PFSK-1 (cell line): ENCODE measurements around the gene CCDC136.
A peak's percentile ranks its signal among the peaks of the same experiment; 100 is the strongest.

ENCODE experiments used
- FOXP2 ChIP-seq: optimal IDR thresholded peaks from 2 replicates; pipeline ENCODE3; 2011; ENCODE audit warnings: borderline replicate concordance, control low read depth, inconsistent platforms; ENCODE audit not compliant: insufficient read depth; ENCODE audit errors: extremely low read length, extremely low read depth
- POLR2AphosphoS5 ChIP-seq: IDR thresholded peaks from 2 replicates; pipeline ENCODE4 v1.6.1; 2012; ENCODE audit warnings: low read depth, mild to moderate bottlenecking, control low read depth, low read length, moderate library complexity
- REST ChIP-seq, 2 experiments: IDR thresholded peaks; 2 replicates each; pipeline versions ENCODE4 v1.6.1 to v1.8.0; 2011 to 2012; ENCODE audit warnings: low read depth in 2 of 2, low read length in 2 of 2, control low read depth in 1 of 2, inconsistent platforms in 1 of 2, mild to moderate bottlenecking in 1 of 2, moderate library complexity in 1 of 2; ENCODE audit not compliant: insufficient read depth in 1 of 2
- SIN3A ChIP-seq: IDR thresholded peaks from 2 replicates; pipeline ENCODE4 v1.6.1; 2012; ENCODE audit warnings: mild to moderate bottlenecking, low read length, moderate library complexity, borderline replicate concordance; ENCODE audit not compliant: insufficient read depth
- TAF1 ChIP-seq: IDR thresholded peaks from 2 replicates; pipeline ENCODE4 v1.6.1; 2012; ENCODE audit warnings: low read length, control low read depth, borderline replicate concordance; ENCODE audit not compliant: insufficient read depth

The CCDC136 gene

GRCh38 chr7:128860158-128861073 lies 68.6 kb downstream of the CCDC136 start:
- no peak for TF ChIP-seq SIN3A
- no peak; the same call in 1 of the 2 replicates for TF ChIP-seq POLR2AphosphoS5

DNA sequence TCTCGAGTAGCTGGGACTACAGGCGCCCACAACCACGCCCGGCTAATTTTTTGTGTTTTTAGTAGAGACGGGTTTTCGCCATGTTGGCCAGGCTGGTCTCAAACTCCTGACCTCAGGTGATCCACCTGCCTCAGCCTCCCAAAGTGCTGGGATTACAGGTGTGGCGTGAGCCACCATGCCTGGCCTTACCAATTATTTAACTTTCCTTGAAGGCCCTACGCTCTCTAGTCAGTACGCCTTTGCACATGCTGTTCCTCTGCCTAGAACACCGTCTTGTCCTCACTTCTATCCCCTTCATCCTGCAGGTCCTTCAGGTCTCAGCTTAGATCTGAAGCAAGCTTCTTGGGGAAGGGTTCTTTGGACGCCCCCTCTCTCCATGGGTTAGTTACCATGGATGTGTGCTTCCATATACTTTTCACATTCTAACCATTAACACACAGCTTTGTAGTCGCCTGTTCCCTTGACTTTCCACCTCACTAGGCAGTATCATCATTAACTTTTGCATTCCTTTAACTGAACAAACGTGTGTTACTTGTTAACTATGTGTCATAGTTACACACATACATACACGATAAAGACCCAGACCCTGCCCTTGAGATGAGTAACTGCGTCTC lies 70.3 kb downstream of the CCDC136 start:
- TF ChIP-seq REST (IDR thresholded peaks at IDR 0.05; ENCODE audit: insufficient read depth in 1 of 2, low read depth in 2 of 2, low read length in 2 of 2), result no peak
- no peak for TF ChIP-seq FOXP2
- no peak for TF ChIP-seq TAF1
- TF ChIP-seq SIN3A, result no peak
- no peak for TF ChIP-seq POLR2AphosphoS5

- TF ChIP-seq POLR2AphosphoS5 (peak; percentile 74), REST (IDR thresholded peaks at IDR 0.05; ENCODE audit: insufficient read depth in 1 of 2, low read depth in 2 of 2, low read length in 2 of 2) (no peak), FOXP2 (peak; percentile 61), TAF1 (peak; percentile 53; the same call in 1 of the 2 replicates), SIN3A (no peak)
These were observed 71.0 kb downstream of the CCDC136 start, which contains the start of gene ATP6V1F for GRCh38 chr7:128862571-128863432. TSS of gene ATP6V1F (plus strand) at chr7:128862856. CDS start at chr7:128862905, 49 bp downstream.

DNA sequence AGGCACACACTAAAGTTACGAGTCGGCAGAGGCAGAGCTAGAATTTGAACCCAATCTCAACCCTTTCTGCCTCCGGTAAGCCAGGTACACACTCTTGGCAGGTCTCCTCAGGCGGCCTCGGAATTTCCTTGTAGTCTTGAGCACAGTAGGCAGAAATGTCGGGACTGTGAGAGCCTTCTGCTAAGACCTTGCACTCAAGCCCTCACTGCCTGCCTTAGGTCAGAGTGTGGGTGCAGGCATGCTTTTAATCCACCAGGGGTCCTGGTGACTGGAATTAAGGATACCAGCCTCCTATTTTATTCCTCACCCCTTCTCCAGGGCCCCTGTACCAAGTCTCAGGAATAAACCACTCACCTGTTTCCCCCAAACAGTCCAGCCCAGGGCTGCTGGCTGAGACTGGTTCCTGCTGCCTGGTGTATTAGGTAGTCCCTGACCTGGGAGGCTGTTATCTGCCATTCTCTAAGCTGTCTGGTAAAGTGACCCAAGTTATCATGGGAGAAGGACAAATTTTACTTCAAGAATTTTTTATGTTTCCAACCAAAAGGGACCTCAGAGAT lies 71.7 kb downstream of the CCDC136 start:
- 0 out of 2 replicates have a peak, but pooled peaks have one; percentile 29 for TF ChIP-seq SIN3A
- no peak for TF ChIP-seq TAF1

- TF ChIP-seq POLR2AphosphoS5, result 0 out of 2 replicates have a peak, but pooled peaks have one; percentile 10
- no peak for TF ChIP-seq REST (IDR thresholded peaks at IDR 0.05; ENCODE audit: insufficient read depth in 1 of 2, low read depth in 2 of 2, low read length in 2 of 2)
These were observed 73.5 kb downstream of the CCDC136 start for GRCh38 chr7:128865303-128865702.
